Measurements from ENCODE around the gene SSBP3. TPM values are rescaled to one million over a fixed set of nuclear protein-coding genes. Genes with fewer than 3 reads are reported as not detected.
A peak's percentile ranks its signal among the peaks of the same experiment; 100 is the strongest.

The SSBP3 gene
- total RNA-seq, 2 experiments from 2014 or later = 55.0 to 58.3 TPM

- Mint-ChIP-seq H3K27me3 (ENCODE audit: low read depth) (no peaks in the 10 kb centered on the region), H3K4me3 (no peak overlapping the region), H3K9me3 (no peaks in the 10 kb centered on the region), H3K4me1 (ENCODE audit: low read depth) (peaks cover 87% of the 10 kb centered on the region), H3K36me3 (ENCODE audit: low read depth) (peaks cover 2% of the 10 kb centered on the region), H3K27ac (peak overlapping the region; percentile 33)
- CTCF ChIA-PET = no interaction called here
- DNase-seq = no peak
- intact Hi-C loops (cut with micrococcal nuclease) = loop anchor here (1.0 kb wide), 3 partner anchors 20 to 31 kb away; no protein-coding TSS in a partner anchor
Measured at GRCh38 chr1:54375712-54376429, 30.3 kb downstream of the SSBP3 start.

GRCh38 chr1:54375298-54375697, 30.9 kb downstream of the SSBP3 start:
- no peak for DNase-seq
- peaks cover 1% of the 10 kb centered on the region for H3K36me3 Mint-ChIP-seq (ENCODE audit: low read depth)
- H3K27me3 Mint-ChIP-seq (ENCODE audit: low read depth) = no peaks in the 10 kb centered on the region
- H3K9me3 Mint-ChIP-seq = no peaks in the 10 kb centered on the region
- CTCF ChIA-PET = interaction anchor here (0.8 kb wide), 1 partner anchor 28 kb away, joined by 3 read pairs; no protein-coding TSS in a partner anchor
- peaks cover 84% of the 10 kb centered on the region for H3K4me1 Mint-ChIP-seq (ENCODE audit: low read depth)
- intact Hi-C loops (cut with micrococcal nuclease) = no loop called here
- no peak overlapping the region for H3K27ac Mint-ChIP-seq
- no peak overlapping the region for H3K4me3 Mint-ChIP-seq

GRCh38 chr1:54374766-54375165, 31.4 kb downstream of the SSBP3 start:
- intact Hi-C loops (cut with micrococcal nuclease) = no loop called here
- Mint-ChIP-seq H3K4me1 (ENCODE audit: low read depth) (peaks cover 81% of the 10 kb centered on the region), H3K9me3 (no peaks in the 10 kb centered on the region), H3K4me3 (no peak overlapping the region), H3K36me3 (ENCODE audit: low read depth) (no peaks in the 10 kb centered on the region), H3K27ac (no peak overlapping the region), H3K27me3 (ENCODE audit: low read depth) (no peaks in the 10 kb centered on the region)
- CTCF ChIA-PET = interaction anchor here (0.6 to 0.8 kb wide), 3 partner anchors 28 to 173 kb away, joined by 3 to 4 read pairs (median 3); no protein-coding TSS in a partner anchor
- no peak for DNase-seq

GRCh38 chr1:54372978-54373377, 33.2 kb downstream of the SSBP3 start:
- CTCF ChIA-PET = no interaction called here
- Mint-ChIP-seq H3K4me3 (no peak overlapping the region), H3K36me3 (ENCODE audit: low read depth) (no peaks in the 10 kb centered on the region), H3K27ac (no peak overlapping the region), H3K4me1 (ENCODE audit: low read depth) (peaks cover 69% of the 10 kb centered on the region), H3K9me3 (no peaks in the 10 kb centered on the region), H3K27me3 (ENCODE audit: low read depth) (no peaks in the 10 kb centered on the region)
- DNase-seq = peak; percentile 62
- intact Hi-C loops (cut with micrococcal nuclease) = no loop called here

- H3K4me1 Mint-ChIP-seq (ENCODE audit: low read depth) = peaks cover 60% of the 10 kb centered on the region
- H3K27ac Mint-ChIP-seq = no peak overlapping the region
- CTCF ChIA-PET = no interaction called here
- DNase-seq = no peak
- intact Hi-C loops (cut with micrococcal nuclease) = no loop called here
- H3K27me3 Mint-ChIP-seq (ENCODE audit: low read depth) = no peaks in the 10 kb centered on the region
- H3K4me3 Mint-ChIP-seq = no peak overlapping the region
- H3K36me3 Mint-ChIP-seq (ENCODE audit: low read depth) = no peaks in the 10 kb centered on the region
- no peaks in the 10 kb centered on the region for H3K9me3 Mint-ChIP-seq
Measured at GRCh38 chr1:54371942-54372275, 34.3 kb downstream of the SSBP3 start.

GRCh38 chr1:54371038-54371941, 34.9 kb downstream of the SSBP3 start:
- CTCF ChIA-PET = no interaction called here
- no peaks in the 10 kb centered on the region for H3K27me3 Mint-ChIP-seq (ENCODE audit: low read depth)
- H3K27ac Mint-ChIP-seq = no peak overlapping the region
- H3K9me3 Mint-ChIP-seq = no peaks in the 10 kb centered on the region
- H3K36me3 Mint-ChIP-seq (ENCODE audit: low read depth) = no peaks in the 10 kb centered on the region
- intact Hi-C loops (cut with micrococcal nuclease) = no loop called here
- H3K4me3 Mint-ChIP-seq = no peak overlapping the region
- DNase-seq = no peak
- peaks cover 55% of the 10 kb centered on the region for H3K4me1 Mint-ChIP-seq (ENCODE audit: low read depth)

- intact Hi-C loops (cut with micrococcal nuclease) = no loop called here
- Mint-ChIP-seq H3K36me3 (ENCODE audit: low read depth) (peaks cover 3% of the 10 kb centered on the region), H3K9me3 (no peaks in the 10 kb centered on the region), H3K27me3 (ENCODE audit: low read depth) (no peaks in the 10 kb centered on the region), H3K27ac (no peak overlapping the region), H3K4me3 (no peak overlapping the region), H3K4me1 (ENCODE audit: low read depth) (peaks cover 57% of the 10 kb centered on the region)
- DNase-seq = no peak
- CTCF ChIA-PET = interaction anchor here (0.6 kb wide), 1 partner anchor 13 kb away, joined by 4 read pairs; no protein-coding TSS in a partner anchor
Measured at GRCh38 chr1:54370287-54370989, 35.8 kb downstream of the SSBP3 start.

DNA sequence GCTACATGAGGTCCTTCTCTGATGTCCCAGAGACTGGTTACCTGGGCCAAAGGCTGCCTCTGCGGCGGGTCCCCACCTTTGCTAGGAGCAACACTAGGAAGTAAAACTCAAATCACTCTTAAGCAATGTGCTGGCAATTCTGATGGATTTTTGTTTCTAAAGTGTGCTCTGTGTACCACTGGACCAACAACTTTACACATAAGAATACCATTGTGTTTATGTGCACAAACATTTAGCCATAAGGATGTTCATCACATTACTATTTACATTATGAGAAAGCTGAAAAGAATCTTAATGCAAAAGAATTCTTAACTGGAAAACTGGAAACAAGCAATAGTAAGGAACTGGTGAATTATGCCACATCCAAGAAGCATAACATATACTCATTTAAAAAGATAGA, 38.6 kb downstream of the SSBP3 start:
- no peak for DNase-seq
- H3K4me1 Mint-ChIP-seq (ENCODE audit: low read depth) = peaks cover 56% of the 10 kb centered on the region
- peaks cover 3% of the 10 kb centered on the region for H3K36me3 Mint-ChIP-seq (ENCODE audit: low read depth)
- no peak overlapping the region for H3K4me3 Mint-ChIP-seq
- no peaks in the 10 kb centered on the region for H3K9me3 Mint-ChIP-seq
- CTCF ChIA-PET = interaction anchor here (3.3 kb wide), 1 partner anchor 10 kb away, joined by 12 read pairs; no protein-coding TSS in a partner anchor
- no peaks in the 10 kb centered on the region for H3K27me3 Mint-ChIP-seq (ENCODE audit: low read depth)
- intact Hi-C loops (cut with micrococcal nuclease) = no loop called here
- H3K27ac Mint-ChIP-seq = no peak overlapping the region

DNA sequence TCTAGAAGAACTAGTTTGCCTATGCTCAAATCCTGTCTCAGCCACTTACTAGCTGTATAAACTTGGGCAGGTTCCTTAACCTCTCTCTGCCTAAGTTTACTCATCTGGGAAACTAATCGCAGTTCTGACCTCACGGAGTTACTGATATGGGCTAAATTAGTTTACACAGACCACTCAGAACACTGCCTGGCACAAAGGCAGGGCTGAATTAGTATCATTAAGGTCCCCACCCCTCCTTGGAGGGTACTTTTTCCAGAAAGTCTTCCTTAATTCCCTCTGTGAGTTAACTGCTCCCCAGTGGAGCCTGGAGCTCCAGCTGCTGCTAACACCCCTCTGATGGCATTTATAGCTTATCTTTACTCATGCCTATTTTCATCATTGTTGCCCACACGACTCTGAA, 40.3 kb downstream of the SSBP3 start:
- Mint-ChIP-seq H3K4me3 (no peak overlapping the region), H3K36me3 (ENCODE audit: low read depth) (peaks cover 3% of the 10 kb centered on the region), H3K4me1 (ENCODE audit: low read depth) (peaks cover 52% of the 10 kb centered on the region), H3K27ac (no peak overlapping the region), H3K9me3 (no peaks in the 10 kb centered on the region), H3K27me3 (ENCODE audit: low read depth) (no peaks in the 10 kb centered on the region)
- CTCF ChIA-PET = interaction anchor here (1.1 kb wide), 1 partner anchor 121 kb away, joined by 3 read pairs; no protein-coding TSS in a partner anchor
- intact Hi-C loops (cut with micrococcal nuclease) = no loop called here
- DNase-seq = no peak

- Mint-ChIP-seq H3K27ac (no peak overlapping the region), H3K9me3 (no peaks in the 10 kb centered on the region), H3K4me1 (ENCODE audit: low read depth) (peaks cover 55% of the 10 kb centered on the region), H3K4me3 (no peak overlapping the region), H3K36me3 (ENCODE audit: low read depth) (peaks cover 3% of the 10 kb centered on the region), H3K27me3 (ENCODE audit: low read depth) (no peaks in the 10 kb centered on the region)
- no peak for DNase-seq
- CTCF ChIA-PET = interaction anchor here (1.1 kb wide), 1 partner anchor 121 kb away, joined by 3 read pairs; no protein-coding TSS in a partner anchor
- intact Hi-C loops (cut with micrococcal nuclease) = no loop called here
Measured at GRCh38 chr1:54365398-54365797, 40.8 kb downstream of the SSBP3 start.

DNA sequence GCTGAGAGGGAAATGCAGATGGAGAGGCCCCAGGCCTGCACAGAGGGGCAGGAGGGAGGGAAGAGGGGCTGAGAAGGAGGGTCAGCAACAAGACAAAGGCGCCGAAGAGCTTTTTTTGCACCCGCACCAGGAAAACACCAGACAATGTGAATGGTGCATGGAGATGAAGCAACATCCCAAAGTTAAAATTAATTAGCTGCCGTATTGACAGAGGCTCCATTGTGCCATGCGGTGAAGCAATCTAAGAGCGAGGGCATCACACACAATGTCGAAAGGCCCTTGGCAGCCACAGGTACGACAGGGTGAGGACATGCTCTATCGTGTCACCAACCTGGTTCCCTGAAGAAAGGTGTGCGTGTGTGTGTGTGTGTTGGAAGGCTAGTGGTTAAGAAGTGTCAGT, 41.2 kb downstream of the SSBP3 start:
- Mint-ChIP-seq H3K4me3 (no peak overlapping the region), H3K27ac (no peak overlapping the region), H3K27me3 (ENCODE audit: low read depth) (no peaks in the 10 kb centered on the region), H3K4me1 (ENCODE audit: low read depth) (peaks cover 56% of the 10 kb centered on the region), H3K36me3 (ENCODE audit: low read depth) (peaks cover 3% of the 10 kb centered on the region), H3K9me3 (no peaks in the 10 kb centered on the region)
- intact Hi-C loops (cut with micrococcal nuclease) = no loop called here
- DNase-seq = no peak
- CTCF ChIA-PET = interaction anchor here (1.1 kb wide), 1 partner anchor 122 kb away, joined by 3 read pairs; no protein-coding TSS in a partner anchor

GRCh38 chr1:54364582-54364981, 41.6 kb downstream of the SSBP3 start:
- CTCF ChIA-PET = no interaction called here
- Mint-ChIP-seq H3K4me1 (ENCODE audit: low read depth) (peaks cover 61% of the 10 kb centered on the region), H3K27ac (no peak overlapping the region), H3K27me3 (ENCODE audit: low read depth) (no peaks in the 10 kb centered on the region), H3K36me3 (ENCODE audit: low read depth) (peaks cover 3% of the 10 kb centered on the region), H3K9me3 (no peaks in the 10 kb centered on the region), H3K4me3 (no peak overlapping the region)
- no peak for DNase-seq
- intact Hi-C loops (cut with micrococcal nuclease) = no loop called here

All from activated naive CD4-positive, alpha-beta T cell treated with anti-CD3 and anti-CD28 coated beads for 36 hours (primary cell).